ENCODE results near the gene EIF3C.
"Not testable (repeated sequence)": the region's sequence is repeated elsewhere in the genome, so short reads cannot be mapped to it uniquely, and the experiment has no call there.

EIF3C gene

DNA sequence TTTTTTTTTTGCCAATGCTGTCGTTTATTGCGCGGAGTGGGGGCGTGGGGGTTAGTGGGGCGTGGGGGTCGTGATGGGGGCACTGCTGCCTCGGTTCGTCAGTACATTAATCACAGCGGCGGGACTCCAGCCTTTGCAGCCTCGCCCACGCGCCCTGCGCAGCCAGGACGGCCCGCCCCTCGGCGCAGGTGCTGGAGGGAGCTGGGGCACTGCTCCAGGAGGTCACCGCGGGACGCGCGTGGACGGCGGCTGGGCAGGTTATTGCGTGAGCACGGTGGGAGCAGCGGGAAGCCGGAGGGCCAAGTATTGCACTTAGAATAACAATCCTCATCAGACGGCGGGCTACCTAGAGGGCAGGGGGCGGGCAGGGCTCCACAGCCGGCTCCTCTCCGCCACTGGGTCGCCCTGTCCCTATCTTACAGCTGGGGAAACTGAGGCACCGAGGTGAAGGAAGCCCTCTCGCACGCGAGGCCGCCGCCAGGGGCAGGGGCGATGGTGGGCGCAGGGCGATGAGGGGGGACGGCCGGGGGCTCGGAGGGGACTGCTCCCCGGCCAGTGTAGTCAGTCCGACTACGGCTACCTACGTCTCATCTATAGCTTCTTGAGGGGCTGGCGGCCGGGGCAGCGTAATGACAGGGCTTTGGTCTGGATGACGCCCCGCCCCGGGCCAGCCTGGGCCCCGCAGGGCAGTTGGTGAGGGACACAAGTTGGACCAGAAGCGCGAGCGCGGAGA, 35.5 kb downstream of the EIF3C start:
- in situ Hi-C loops (cut with MboI; ENCODE audit: low sequenced_read_pairs) = not testable (repeated sequence)

DNA sequence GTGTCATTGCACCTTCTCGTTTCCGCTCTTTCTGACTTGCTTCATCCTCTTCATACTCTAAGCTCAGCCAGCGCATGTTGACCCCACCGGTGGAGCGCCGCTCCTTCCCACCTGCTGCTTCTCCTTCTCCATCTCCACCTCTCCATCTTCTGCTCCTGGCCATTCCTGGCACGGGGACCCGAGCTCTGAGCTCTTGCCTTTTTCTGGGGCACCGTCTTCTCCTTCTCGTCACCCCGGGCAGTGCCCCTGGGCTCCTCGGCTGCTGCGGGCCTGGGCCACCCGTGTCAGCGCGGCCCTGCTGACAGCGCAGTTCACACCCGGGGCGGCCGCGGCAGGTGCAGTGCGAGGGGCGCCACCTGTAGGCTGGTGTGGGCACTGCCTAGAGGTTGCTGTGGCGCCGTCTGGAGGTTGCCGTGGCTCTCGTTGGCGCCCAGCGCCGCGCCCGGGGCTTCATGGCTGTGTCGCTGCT, 38.8 kb downstream of the EIF3C start:
- in situ Hi-C loops (cut with MboI; ENCODE audit: low sequenced_read_pairs) = not testable (repeated sequence)

DNA sequence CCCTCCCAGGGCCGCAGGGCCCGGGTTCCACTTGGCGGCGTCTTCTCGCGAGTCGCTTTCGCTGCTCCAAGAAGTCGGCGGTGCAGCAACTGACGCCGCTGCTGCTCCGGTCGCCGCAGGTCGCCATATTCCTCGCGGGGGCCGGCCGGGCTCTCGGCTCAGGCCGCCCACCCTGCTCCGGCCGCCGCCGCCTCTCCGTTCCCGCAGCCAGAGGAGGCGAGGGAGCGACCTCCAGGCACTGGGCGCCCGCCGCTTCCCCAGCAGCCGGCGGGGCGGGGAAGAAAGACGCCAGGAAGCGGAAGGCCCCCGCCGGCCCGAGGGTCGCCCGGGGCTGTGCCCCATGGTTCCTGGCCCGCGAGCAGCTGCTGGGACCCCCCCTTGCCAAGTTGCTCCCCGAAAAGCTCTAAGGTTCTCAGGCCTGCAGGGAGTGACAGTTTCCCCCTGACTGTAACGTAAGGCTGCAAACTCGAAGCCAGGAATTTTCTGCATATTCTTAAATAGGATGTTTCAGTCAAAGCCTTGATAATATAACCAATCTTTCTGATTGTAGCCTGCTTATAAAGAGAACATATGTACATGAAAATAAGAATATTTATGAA, 39.3 kb downstream of the EIF3C start:
- in situ Hi-C loops (cut with MboI; ENCODE audit: low sequenced_read_pairs) = not testable (repeated sequence)

DNA sequence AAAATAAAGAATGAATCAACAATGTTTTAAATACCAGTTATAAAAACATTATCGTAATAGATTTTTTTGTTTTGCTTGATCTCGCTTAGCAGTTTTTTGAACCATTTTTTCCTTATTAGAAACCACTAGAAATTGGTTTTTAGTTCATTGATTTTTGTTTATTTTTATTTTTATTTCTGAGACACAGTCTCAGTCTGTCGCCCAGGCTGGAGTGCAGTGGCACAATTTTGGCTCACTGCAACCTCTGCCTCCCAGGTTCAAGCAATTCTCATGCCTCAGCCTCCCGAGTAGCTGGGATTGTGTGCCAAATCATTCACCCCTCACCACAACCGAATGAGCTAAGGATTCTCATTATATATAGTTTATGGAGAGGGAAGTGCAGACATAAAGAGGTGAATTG, 40.2 kb downstream of the EIF3C start, which contains the start of gene NPIPB9:
TSS of gene NPIPB9 (plus strand) at position 301 of the 400 bp plus-strand sequence.
- in situ Hi-C loops (cut with MboI; ENCODE audit: low sequenced_read_pairs) = not testable (repeated sequence)

DNA sequence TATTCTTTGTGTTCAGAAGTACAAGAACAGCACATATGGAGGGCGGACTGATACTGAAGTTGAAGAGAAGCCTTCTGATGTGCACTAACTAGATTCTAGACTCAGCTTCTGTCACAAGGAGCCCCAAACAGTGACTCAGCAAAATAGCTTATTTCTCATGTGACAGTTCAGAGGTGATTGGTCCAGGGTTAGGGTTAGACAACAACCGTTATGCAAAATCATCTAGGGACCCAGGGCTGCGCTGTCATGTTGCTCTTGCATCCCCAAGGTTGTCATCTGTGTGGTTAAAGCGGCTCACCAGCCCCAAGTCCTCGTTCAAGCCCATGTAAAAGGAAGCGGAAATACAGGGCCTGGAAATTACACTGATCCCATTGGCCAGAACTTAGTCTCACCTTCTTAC, 70.4 kb downstream of the EIF3C start:
- in situ Hi-C loops (cut with MboI; ENCODE audit: low sequenced_read_pairs) = not testable (repeated sequence)

DNA sequence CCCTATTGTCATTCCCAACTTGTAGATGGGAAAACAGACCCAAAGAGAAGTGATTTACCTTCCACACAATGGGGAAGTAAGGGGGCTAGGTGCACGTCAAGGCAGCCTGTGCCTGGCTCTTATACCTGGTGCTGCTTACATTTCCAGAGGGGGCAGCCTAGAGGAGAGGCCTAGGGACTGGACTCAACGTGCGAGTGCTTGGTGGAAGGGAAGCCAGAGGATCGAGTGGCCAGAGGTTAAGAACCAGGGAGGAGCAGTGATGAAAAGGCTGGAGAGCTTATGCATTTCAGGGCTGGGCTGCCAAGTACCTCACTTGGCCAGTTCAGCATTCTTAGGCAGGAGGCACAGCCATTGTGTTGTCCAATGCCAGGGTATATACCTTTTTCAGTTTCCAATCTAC, 71.1 kb downstream of the EIF3C start:
- in situ Hi-C loops (cut with MboI; ENCODE audit: low sequenced_read_pairs) = not testable (repeated sequence)

All from HL-60/S4 treated with retinoic acid at 250 ng/mL for 4 days and 3 days (cell line).